Bronchial smooth muscle cell (primary cell): ENCODE results near the gene TDRD5. TPM values are rescaled to one million over a fixed set of nuclear protein-coding genes. Genes with fewer than 3 reads are reported as not detected.

ENCODE experiments used
- total RNA-seq: library from RNA; depleted of rRNA; stranded (reverse); fragments of >200 nt; gene quantifications from 2 replicates; pipeline ENCODE4 v1.2.1, GENCODE V29; 2014

Gene TDRD5
- total RNA-seq = not detected in 2 replicates

GRCh38 chr1:179591592-179592580, at the start of gene TDRD5:
TSS of gene TDRD5 (plus strand) at chr1:179591832. CDS start at chr1:179592616, 784 bp downstream.

GRCh38 chr1:179575497-179576314, 15.9 kb upstream of the TDRD5 start, which contains the start of gene NPHS2:
TSS of gene NPHS2 (minus strand) at chr1:179575948. CDS start at chr1:179575864, 84 bp downstream.

Other genes starting within 250 kb of the TDRD5 start
- gene AXDND1, start 225.9 kb upstream of the TDRD5 start, total RNA-seq = 0.43 and 0.79 TPM in 2 replicates
- gene NPHS2, start 15.9 kb upstream of the TDRD5 start, total RNA-seq = not detected in 2 replicates
- not detected in 2 replicates for gene FAM163A, start 151.5 kb downstream of the TDRD5 start, total RNA-seq